Endothelial cell of umbilical vein (primary cell): ENCODE data around the gene KIF17.

Experiments
- GATA2 ChIP-seq: IDR thresholded peaks from 2 replicates; pipeline ENCODE4 v1.7.0; 2011; ENCODE audit warnings: low read depth, mild to moderate bottlenecking, moderate library complexity, mixed read lengths, low read length; ENCODE audit not compliant: insufficient read length, insufficient read depth
- POLR2AphosphoS5 ChIP-seq: IDR thresholded peaks from 2 replicates; pipeline ENCODE4 v1.6.1; 2012; ENCODE audit warnings: low read depth, mild to moderate bottlenecking, control low read depth, low read length, moderate library complexity; ENCODE audit not compliant: insufficient read depth
- TF ChIP-seq, protein P1 (sequence below), 2 donors: IDR thresholded peaks; 1 replicate in 1 of 2; 2 replicates in 1 of 2; pipeline ENCODE4 v1.5.1; 2011; ENCODE audit warnings: low read length in 2 of 2, mild to moderate bottlenecking in 2 of 2, moderate library complexity in 2 of 2, control low read depth in 1 of 2, inconsistent platforms in 1 of 2, low read depth in 1 of 2; ENCODE audit not compliant: insufficient read depth in 1 of 2; ENCODE audit errors: extremely low read depth in 1 of 2

DNA sequence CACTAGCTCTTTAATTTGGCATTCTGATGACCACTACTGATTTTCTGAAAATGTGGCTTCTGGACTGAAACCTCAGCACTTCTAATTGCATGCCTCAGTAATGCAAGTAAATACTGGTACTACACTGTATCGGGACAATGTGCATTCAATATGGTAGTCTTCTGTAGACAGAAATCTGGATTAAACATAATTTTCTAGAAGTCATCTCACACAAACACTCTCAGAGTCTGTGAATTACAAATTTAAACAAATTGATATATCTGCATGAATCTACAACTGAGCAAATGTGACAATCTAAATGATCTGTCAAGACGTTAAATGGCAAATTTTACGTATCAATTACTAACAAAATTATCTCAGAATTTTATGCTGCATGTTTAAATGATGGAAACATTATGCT, 45.6 kb upstream of the KIF17 start:
- TF ChIP-seq POLR2AphosphoS5 = no peak
- TF ChIP-seq, protein P1, sequence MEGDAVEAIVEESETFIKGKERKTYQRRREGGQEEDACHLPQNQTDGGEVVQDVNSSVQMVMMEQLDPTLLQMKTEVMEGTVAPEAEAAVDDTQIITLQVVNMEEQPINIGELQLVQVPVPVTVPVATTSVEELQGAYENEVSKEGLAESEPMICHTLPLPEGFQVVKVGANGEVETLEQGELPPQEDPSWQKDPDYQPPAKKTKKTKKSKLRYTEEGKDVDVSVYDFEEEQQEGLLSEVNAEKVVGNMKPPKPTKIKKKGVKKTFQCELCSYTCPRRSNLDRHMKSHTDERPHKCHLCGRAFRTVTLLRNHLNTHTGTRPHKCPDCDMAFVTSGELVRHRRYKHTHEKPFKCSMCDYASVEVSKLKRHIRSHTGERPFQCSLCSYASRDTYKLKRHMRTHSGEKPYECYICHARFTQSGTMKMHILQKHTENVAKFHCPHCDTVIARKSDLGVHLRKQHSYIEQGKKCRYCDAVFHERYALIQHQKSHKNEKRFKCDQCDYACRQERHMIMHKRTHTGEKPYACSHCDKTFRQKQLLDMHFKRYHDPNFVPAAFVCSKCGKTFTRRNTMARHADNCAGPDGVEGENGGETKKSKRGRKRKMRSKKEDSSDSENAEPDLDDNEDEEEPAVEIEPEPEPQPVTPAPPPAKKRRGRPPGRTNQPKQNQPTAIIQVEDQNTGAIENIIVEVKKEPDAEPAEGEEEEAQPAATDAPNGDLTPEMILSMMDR (IDR thresholded peaks at IDR 0.05; ENCODE audit: extremely low read depth in 1 of 2, insufficient read depth in 1 of 2, low read depth in 1 of 2, low read length in 2 of 2) = no peak
- TF ChIP-seq GATA2 = no peak
